Transverse colon (tissue), 4 donors: ENCODE measurements around the gene TENM4. TPM values are rescaled to one million over a fixed set of nuclear protein-coding genes. Genes with fewer than 3 reads are reported as not detected.
A peak's percentile ranks its signal among the peaks of the same experiment; 100 is the strongest.

Experiments used
- DNase-seq: peaks from one replicate; pipeline ENCODE4 v3.0.0-alpha.2; 2019
- H3K27ac ChIP-seq, 4 donors: fragments of 200-600 bp; sonication (generic); 2 replicates each; pipeline ENCODE4 v1.5.1; 2016 to 2018; ENCODE audit warnings: inconsistent platforms in 4 of 4
- H3K27me3 ChIP-seq: fragments of 200-600 bp; sonication (generic); 2 replicates; pipeline ENCODE4 v1.5.1; 2017; ENCODE audit warnings: inconsistent platforms
- H3K36me3 ChIP-seq, 4 donors: fragments of 200-600 bp; sonication (generic); 2 replicates each; pipeline ENCODE4 v1.5.1; 2017 to 2019; ENCODE audit warnings: inconsistent platforms in 4 of 4
- H3K4me1 ChIP-seq, 4 donors: fragments of 200-600 bp; sonication (generic); 2 replicates each; pipeline ENCODE4 v1.5.1; 2017 to 2020; ENCODE audit warnings: inconsistent platforms in 4 of 4
- H3K4me3 ChIP-seq, 4 donors: fragments of 200-600 bp; sonication (generic); 1 replicate in 1 of 4; 2 replicates in 3 of 4; pipeline versions ENCODE4 v1.5.1 to v1.6.1; 2017 to 2019; ENCODE audit warnings: inconsistent platforms in 4 of 4
- H3K9me3 ChIP-seq, 2 donors: fragments of 200-600 bp; sonication (generic); 2 replicates each; pipeline ENCODE4 v1.5.1; 2017 to 2019; ENCODE audit warnings: inconsistent platforms in 2 of 2
- CTCF ChIP-seq, 5 experiments: fragments of 200-600 bp in 3 of 5; fragments of 450-650 bp in 2 of 5; sonication (generic) in 3 of 5; IDR thresholded peaks; 1 replicate in 2 of 5; 2 replicates in 3 of 5; pipeline ENCODE4 v1.5.1; 2016 to 2017; ENCODE audit warnings: antibody characterized with exemption in 5 of 5, inconsistent platforms in 3 of 5, mild to moderate bottlenecking in 2 of 5, moderate library complexity in 1 of 5
- EP300 ChIP-seq: sonication (generic); formaldehyde crosslinking; IDR thresholded peaks from one replicate; pipeline ENCODE4 v1.6.1; 2017; ENCODE audit warnings: antibody characterized with exemption, low read depth
- POLR2A ChIP-seq: fragments of 450-650 bp; IDR thresholded peaks from one replicate; pipeline ENCODE4 v1.6.1; 2016; ENCODE audit warnings: antibody characterized with exemption, mild to moderate bottlenecking, moderate library complexity
- POLR2AphosphoS5 ChIP-seq, 3 donors: sonication (generic); formaldehyde crosslinking; IDR thresholded peaks; one replicate each; pipeline ENCODE4 v1.6.1; 2016; ENCODE audit warnings: antibody characterized with exemption in 3 of 3
- WGBS, 2 donors: methylation state at CpG; one replicate each; pipeline ENCODE4 v1.1.5; 2018; ENCODE audit warnings: low coverage in 1 of 2; 5-methylcytosine and 5-hydroxymethylcytosine counted together
- in situ Hi-C, 4 donors: fragments of 200-750 bp; cut with MboI; loops; one replicate each; pipeline versions ENCODE4 v1.15.0 to v1.15.1; 2017; ENCODE audit warnings: low sequenced_read_pairs in 3 of 4, low pct_ligation_motif_present in 1 of 4, low pct_unique_long_range_greater_than_20kb in 1 of 4
- intact Hi-C: fragments of 100-400 bp; cut with DNase I; formaldehyde crosslinking; loops from one replicate; pipeline ENCODE4 v1.15.1; 2023; ENCODE audit warnings: low total_unique reads
- total RNA-seq, 4 donors: library from RNA; depleted of rRNA; stranded (reverse); fragments of >200 nt; gene quantifications; one replicate each; pipeline ENCODE4 v1.1.0, GENCODE V29; 2016

TENM4 gene
- total RNA-seq, 4 donors from 2014 or later = 0.14 to 0.79 (median 0.39) TPM

- no peaks in the 10 kb centered on the region for H3K9me3 ChIP-seq
- no peak for DNase-seq
- in situ Hi-C loops (loop anchor here in 2 of 4 donors (10.0 kb wide), 2 partner anchors 298 to 308 kb away; no protein-coding TSS in a partner anchor), intact Hi-C loops (no loop called here)
- H3K4me1 ChIP-seq = peaks cover 0 to under 1% (median 0%) of the 10 kb centered on the region in 4 donors
- H3K36me3 ChIP-seq = no peaks in the 10 kb centered on the region
- WGBS, 2 donors = 58% methylated on average over 4 of the region's 4 CpGs; no CpG with 5 or more reads in 1 of the 2 donors
- no peak overlapping the region for H3K27ac ChIP-seq
- no peak overlapping the region for H3K4me3 ChIP-seq
- no peak for TF ChIP-seq EP300
- no peaks in the 10 kb centered on the region for H3K27me3 ChIP-seq
These were observed 487.9 kb downstream of the TENM4 start for GRCh38 chr11:78952890-78953289.

GRCh38 chr11:78952175-78952574 lies 488.7 kb downstream of the TENM4 start:
- WGBS, 2 donors = 53 to 75% methylated on average over 7 of the region's 7 CpGs
- in situ Hi-C loops = loop anchor here in 2 of 4 donors (10.0 kb wide), 2 partner anchors 297 to 307 kb away; no protein-coding TSS in a partner anchor
- TF ChIP-seq EP300 = no peak
- TF ChIP-seq POLR2AphosphoS5 (IDR thresholded peaks at IDR 0.05) = no peak
- TF ChIP-seq CTCF (IDR thresholded peaks at IDR 0.05) = no peak
- no peak for TF ChIP-seq POLR2A
- Histone ChIP-seq H3K9me3 (no peaks in the 10 kb centered on the region), H3K4me3 (no peak overlapping the region), H3K27me3 (no peaks in the 10 kb centered on the region), H3K4me1 (peaks cover 0 to 4% (median 0%) of the 10 kb centered on the region in 4 donors), H3K36me3 (no peaks in the 10 kb centered on the region), H3K27ac (no peak overlapping the region)
- DNase-seq = no peak
- intact Hi-C loops = no loop called here

GRCh38 chr11:78949976-78950690 lies 490.7 kb downstream of the TENM4 start:
- no peak for TF ChIP-seq POLR2A
- TF ChIP-seq CTCF (IDR thresholded peaks at IDR 0.05) = no peak
- no peak for TF ChIP-seq POLR2AphosphoS5 (IDR thresholded peaks at IDR 0.05)
- no peak for TF ChIP-seq EP300
- intact Hi-C loops = loop anchor here (5.0 kb wide), 1 partner anchor 148 kb away; no protein-coding TSS in a partner anchor
- WGBS, 2 donors = 70 to 92% methylated on average over 2 to 6 of the region's 6 CpGs
- Histone ChIP-seq H3K9me3 (no peaks in the 10 kb centered on the region), H3K4me3 (no peak overlapping the region), H3K4me1 (peaks cover 0 to 4% (median 0%) of the 10 kb centered on the region in 4 donors), H3K27me3 (no peaks in the 10 kb centered on the region), H3K27ac (no peak overlapping the region), H3K36me3 (no peaks in the 10 kb centered on the region)
- no peak for DNase-seq
- in situ Hi-C loops = loop anchor here in 2 of 4 donors (10.0 kb wide), 2 partner anchors 295 to 305 kb away; no protein-coding TSS in a partner anchor

- peak; percentile 9 for DNase-seq
- H3K27ac ChIP-seq = peak overlapping the region in 1 of 4 donors; percentile 5
- no peaks in the 10 kb centered on the region for H3K36me3 ChIP-seq
- H3K4me1 ChIP-seq = peaks cover 0 to 4% (median 0%) of the 10 kb centered on the region in 4 donors
- no peak overlapping the region for H3K4me3 ChIP-seq
- 41 to 54% methylated on average over 6 to 10 of the region's 10 CpGs for WGBS, 2 donors
- TF ChIP-seq POLR2AphosphoS5 (IDR thresholded peaks at IDR 0.05) (peak in 2 of 3 donors; percentile 30 to 65), CTCF (IDR thresholded peaks at IDR 0.05) (no peak)
- in situ Hi-C loops (no loop called here), intact Hi-C loops (loop anchor here (5.0 kb wide), 1 partner anchor 145 kb away; no protein-coding TSS in a partner anchor)
- H3K9me3 ChIP-seq = no peaks in the 10 kb centered on the region
- no peaks in the 10 kb centered on the region for H3K27me3 ChIP-seq
These were observed 493.6 kb downstream of the TENM4 start for GRCh38 chr11:78946945-78947902.
